HEK293 (cell line): Measurements from ENCODE around the gene SLC37A2.

Source experiments
- CTCF ChIA-PET: fragments of 350-600 bp; formaldehyde crosslinking; extraction: SDS; loops from one replicate; lab custom pipeline; 2021; ENCODE audit warnings: antibody characterized with exemption; lab: Yijun Ruan, JAX
- POLR2A ChIA-PET: fragments of 300-600 bp; formaldehyde crosslinking; extraction: SDS; loops from one replicate; lab custom pipeline; 2020; ENCODE audit warnings: antibody characterized with exemption, inconsistent platforms; lab: Yijun Ruan, JAX
- H3K27ac ChIP-seq: fragments of 200-500 bp; sonication (Bioruptor generic); 2 replicates; pipeline ENCODE4 v1.5.1; 2014; ENCODE audit warnings: low read depth, low read length, control low read depth, inconsistent platforms; ENCODE audit errors: extremely low read depth
- H3K36me3 ChIP-seq, 2 experiments: fragments of 200-500 bp in 1 of 2; sonication (Bioruptor generic) in 1 of 2; 1 replicate in 1 of 2; 2 replicates in 1 of 2; pipeline ENCODE4 v1.5.1; 2014 to 2017; ENCODE audit warnings: inconsistent platforms in 2 of 2, low read length in 2 of 2; ENCODE audit not compliant: control insufficient read depth in 2 of 2, insufficient read depth in 1 of 2
- H3K4me1 ChIP-seq: fragments of 200-500 bp; sonication (Bioruptor generic); 2 replicates; pipeline ENCODE4 v1.5.1; 2014; ENCODE audit warnings: mild to moderate bottlenecking, low read length, inconsistent platforms; ENCODE audit not compliant: control insufficient read depth, insufficient read depth
- H3K4me3 ChIP-seq: 2 replicates; pipeline ENCODE4 v1.5.1; 2011; ENCODE audit warnings: low read depth, mild to moderate bottlenecking, control low read depth, low read length, moderate library complexity
- H3K9me3 ChIP-seq: fragments of 200-500 bp; sonication (Bioruptor generic); 2 replicates; pipeline ENCODE4 v1.5.1; 2014; ENCODE audit warnings: low read depth, low read length, inconsistent platforms; ENCODE audit not compliant: control insufficient read depth, insufficient read depth
- GFI1B ChIP-seq: fragments of 450-650 bp; formaldehyde crosslinking; IDR thresholded peaks from 2 replicates; pipeline ENCODE4 v1.5.1; 2016; ENCODE audit warnings: missing biosample characterization, missing genetic modification characterization
- HOXC10 ChIP-seq: sonication (generic); formaldehyde crosslinking; IDR thresholded peaks from 2 replicates; pipeline ENCODE4 v1.8.1; 2023; ENCODE audit warnings: mild to moderate bottlenecking, missing genetic modification reagents
- KLF7 ChIP-seq: fragments of 450-650 bp; formaldehyde crosslinking; IDR thresholded peaks from 2 replicates; pipeline ENCODE4 v1.5.1; 2016; ENCODE audit warnings: missing biosample characterization, missing genetic modification characterization, borderline replicate concordance
- MEIS1 ChIP-seq: sonication (generic); formaldehyde crosslinking; IDR thresholded peaks from 2 replicates; pipeline ENCODE4 v1.8.1; 2022; ENCODE audit warnings: missing genetic modification reagents, mild to moderate bottlenecking, borderline replicate concordance
- SALL2 ChIP-seq: fragments of 450-650 bp; formaldehyde crosslinking; IDR thresholded peaks from 2 replicates; pipeline ENCODE4 v1.5.0; 2017; ENCODE audit warnings: missing biosample characterization, mild to moderate bottlenecking, missing genetic modification characterization, borderline replicate concordance
- SP2 ChIP-seq: fragments of 450-650 bp; formaldehyde crosslinking; IDR thresholded peaks from 2 replicates; pipeline ENCODE4 v1.5.1; 2016; ENCODE audit warnings: missing biosample characterization, missing genetic modification characterization
- ZNF169 ChIP-seq: fragments of 450-650 bp; formaldehyde crosslinking; IDR thresholded peaks from 2 replicates; pipeline ENCODE4 v1.5.1; 2016; ENCODE audit warnings: missing biosample characterization, missing genetic modification characterization
- ZNF292 ChIP-seq: fragments of 450-650 bp; formaldehyde crosslinking; IDR thresholded peaks from 2 replicates; pipeline ENCODE4 v1.5.1; 2016; ENCODE audit warnings: low read depth, missing biosample characterization, missing genetic modification characterization, borderline replicate concordance
- ZNF391 ChIP-seq: fragments of 450-650 bp; formaldehyde crosslinking; IDR thresholded peaks from 2 replicates; pipeline ENCODE4 v1.5.1; 2016; ENCODE audit warnings: low read depth, missing biosample characterization, missing genetic modification characterization, borderline replicate concordance
- ZNF404 ChIP-seq: fragments of 450-650 bp; formaldehyde crosslinking; IDR thresholded peaks from 2 replicates; pipeline ENCODE4 v1.5.1; 2017; ENCODE audit warnings: missing biosample characterization, missing genetic modification characterization
- ZNF426 ChIP-seq: fragments of 450-650 bp; formaldehyde crosslinking; IDR thresholded peaks from 2 replicates; pipeline ENCODE4 v1.5.1; 2017; ENCODE audit warnings: missing biosample characterization, missing genetic modification characterization, mild to moderate bottlenecking, inconsistent platforms, moderate library complexity
- ZNF560 ChIP-seq: fragments of 450-650 bp; formaldehyde crosslinking; IDR thresholded peaks from 2 replicates; pipeline ENCODE4 v1.5.1; 2017; ENCODE audit warnings: missing biosample characterization, missing genetic modification characterization, borderline replicate concordance
- TF ChIP-seq, protein P1 (sequence below): fragments of 450-650 bp; formaldehyde crosslinking; conservative IDR thresholded peaks from 2 replicates; pipeline ENCODE4 v1.5.1; 2016; ENCODE audit warnings: low read depth, missing biosample characterization, missing genetic modification characterization
- TF ChIP-seq, protein P2 (sequence below): fragments of 450-650 bp; formaldehyde crosslinking; IDR thresholded peaks from 2 replicates; pipeline ENCODE4 v1.5.1; 2016; ENCODE audit warnings: missing biosample characterization, missing genetic modification characterization, low read depth

The SLC37A2 gene

DNA sequence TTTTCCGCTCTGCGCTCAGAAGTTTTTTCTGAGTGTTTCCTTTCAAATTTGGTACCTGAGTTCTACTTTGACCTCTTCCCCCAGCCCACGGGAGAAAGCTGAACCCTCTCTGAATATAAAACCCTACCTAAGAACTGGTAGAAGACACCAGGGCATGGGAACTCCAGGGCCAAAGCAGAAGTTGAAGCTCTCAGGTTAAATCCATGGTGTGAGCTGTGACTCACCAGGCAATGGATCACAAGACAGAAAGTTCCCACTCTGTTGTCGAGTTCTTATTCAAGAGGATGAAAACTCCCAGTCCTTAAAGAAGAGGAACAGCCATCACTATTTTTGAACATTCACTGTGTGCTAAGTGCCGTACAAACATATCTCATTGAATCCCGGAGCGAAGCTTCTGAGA is 39.4 kb downstream of the SLC37A2 start:
- Histone ChIP-seq H3K4me3 (no peak overlapping the region), H3K27ac (no peak overlapping the region), H3K9me3 (no peaks in the 10 kb centered on the region), H3K36me3 (peaks cover 0 to 29% of the 10 kb centered on the region in 2 experiments; a peak in 2 of 3 replicates), H3K4me1 (no peaks in the 10 kb centered on the region)
- ChIA-PET CTCF (no interaction called here), POLR2A (no interaction called here)
- TF ChIP-seq KLF7 (no peak), ZNF169 (tag by site-specific recombination) (no peak), ZNF292 (no peak)

DNA sequence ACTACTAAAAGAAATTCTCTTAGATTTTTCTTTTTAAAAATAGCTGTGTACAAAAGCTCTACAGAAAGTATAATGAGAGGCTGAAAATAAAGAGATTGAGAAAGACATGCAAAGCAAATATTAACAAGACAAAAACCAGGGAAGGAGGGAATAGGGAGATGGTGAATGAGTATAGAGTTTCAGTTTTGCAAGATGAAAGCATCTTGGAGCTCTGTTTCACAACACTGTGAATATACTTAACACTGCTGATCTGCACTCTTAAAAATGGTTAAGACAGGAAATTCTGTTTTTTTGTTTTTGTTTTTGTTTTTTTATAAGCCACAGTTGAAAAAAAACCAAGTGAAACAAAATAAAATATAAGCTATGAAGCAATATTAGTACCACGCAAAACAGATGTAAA is 42.8 kb downstream of the SLC37A2 start:
- H3K27ac ChIP-seq = no peak overlapping the region
- TF ChIP-seq, protein P1, sequence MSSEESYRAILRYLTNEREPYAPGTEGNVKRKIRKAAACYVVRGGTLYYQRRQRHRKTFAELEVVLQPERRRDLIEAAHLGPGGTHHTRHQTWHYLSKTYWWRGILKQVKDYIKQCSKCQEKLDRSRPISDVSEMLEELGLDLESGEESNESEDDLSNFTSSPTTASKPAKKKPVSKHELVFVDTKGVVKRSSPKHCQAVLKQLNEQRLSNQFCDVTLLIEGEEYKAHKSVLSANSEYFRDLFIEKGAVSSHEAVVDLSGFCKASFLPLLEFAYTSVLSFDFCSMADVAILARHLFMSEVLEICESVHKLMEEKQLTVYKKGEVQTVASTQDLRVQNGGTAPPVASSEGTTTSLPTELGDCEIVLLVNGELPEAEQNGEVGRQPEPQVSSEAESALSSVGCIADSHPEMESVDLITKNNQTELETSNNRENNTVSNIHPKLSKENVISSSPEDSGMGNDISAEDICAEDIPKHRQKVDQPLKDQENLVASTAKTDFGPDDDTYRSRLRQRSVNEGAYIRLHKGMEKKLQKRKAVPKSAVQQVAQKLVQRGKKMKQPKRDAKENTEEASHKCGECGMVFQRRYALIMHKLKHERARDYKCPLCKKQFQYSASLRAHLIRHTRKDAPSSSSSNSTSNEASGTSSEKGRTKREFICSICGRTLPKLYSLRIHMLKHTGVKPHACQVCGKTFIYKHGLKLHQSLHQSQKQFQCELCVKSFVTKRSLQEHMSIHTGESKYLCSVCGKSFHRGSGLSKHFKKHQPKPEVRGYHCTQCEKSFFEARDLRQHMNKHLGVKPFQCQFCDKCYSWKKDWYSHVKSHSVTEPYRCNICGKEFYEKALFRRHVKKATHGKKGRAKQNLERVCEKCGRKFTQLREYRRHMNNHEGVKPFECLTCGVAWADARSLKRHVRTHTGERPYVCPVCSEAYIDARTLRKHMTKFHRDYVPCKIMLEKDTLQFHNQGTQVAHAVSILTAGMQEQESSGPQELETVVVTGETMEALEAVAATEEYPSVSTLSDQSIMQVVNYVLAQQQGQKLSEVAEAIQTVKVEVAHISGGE (tag by site-specific recombination) = no peak
- no peak for TF ChIP-seq ZNF560
- no peak for TF ChIP-seq GFI1B
- TF ChIP-seq SALL2 = no peak
- no peak for TF ChIP-seq MEIS1
- no peak for TF ChIP-seq ZNF404
- H3K9me3 ChIP-seq = no peaks in the 10 kb centered on the region
- CTCF ChIA-PET = interaction anchor here (0.6 to 1.7 kb wide), 4 partner anchors 14 to 1310 kb away, joined by 3 to 9 read pairs (median 5); no protein-coding TSS in a partner anchor
- no peaks in the 10 kb centered on the region for H3K4me1 ChIP-seq
- peaks cover 0 to 2% of the 10 kb centered on the region in 2 experiments; a peak in 1 of 3 replicates for H3K36me3 ChIP-seq
- H3K4me3 ChIP-seq = no peak overlapping the region
- POLR2A ChIA-PET = no interaction called here

DNA sequence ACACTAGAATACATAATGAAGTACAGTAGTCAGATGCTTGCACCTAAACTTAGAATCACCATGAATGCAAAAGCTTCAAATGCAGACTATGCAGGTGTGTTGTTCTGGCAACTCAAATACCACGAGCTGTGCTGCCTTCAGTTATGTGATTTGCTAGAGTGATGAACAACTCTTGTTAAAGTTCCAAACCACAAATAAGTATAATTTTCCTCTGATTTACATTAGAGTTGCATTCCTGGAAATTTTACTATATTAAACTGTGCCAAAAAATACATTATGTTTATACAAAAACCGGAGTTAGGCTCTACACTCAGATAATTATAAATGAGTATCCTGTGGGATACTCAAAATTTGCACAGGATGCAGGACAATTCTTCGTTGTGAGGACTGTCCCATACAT is 45.4 kb downstream of the SLC37A2 start:
- no peaks in the 10 kb centered on the region for H3K9me3 ChIP-seq
- no peak for TF ChIP-seq HOXC10
- no peak for TF ChIP-seq ZNF426
- no peak for TF ChIP-seq ZNF404
- no peak for TF ChIP-seq SP2 (tag by site-specific recombination)
- TF ChIP-seq ZNF391 (tag by site-specific recombination) = no peak
- no peak overlapping the region for H3K27ac ChIP-seq
- POLR2A ChIA-PET = no interaction called here
- H3K4me1 ChIP-seq = no peaks in the 10 kb centered on the region
- H3K36me3 ChIP-seq = no peaks in the 10 kb centered on the region
- CTCF ChIA-PET = interaction anchor here (0.7 to 3.4 kb wide), 5 partner anchors 16 to 237 kb away, joined by 3 to 13 read pairs (median 4); partner anchors contain the start of gene PKNOX2
- no peak overlapping the region for H3K4me3 ChIP-seq

DNA sequence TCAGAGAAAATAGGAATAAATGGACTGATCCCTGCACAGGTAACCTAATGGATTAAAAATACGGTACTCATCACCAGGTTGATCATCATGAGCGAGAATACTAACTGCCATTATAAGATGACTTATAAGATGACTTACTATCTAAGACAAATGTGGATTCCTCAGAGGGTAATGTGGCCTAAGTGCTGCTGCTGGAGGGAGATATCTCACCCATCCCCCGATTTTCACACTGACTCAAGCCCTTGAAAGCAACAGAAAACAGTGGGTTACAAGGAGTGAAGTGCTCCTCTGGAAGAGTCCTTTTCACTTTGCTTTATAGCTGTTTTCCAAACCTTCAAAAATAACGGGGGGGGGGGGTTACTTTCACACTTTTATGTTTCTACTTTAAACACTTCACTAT is 47.4 kb downstream of the SLC37A2 start:
- CTCF ChIA-PET = interaction anchor here (0.6 to 4.6 kb wide), 4 partner anchors 20 to 467 kb away, joined by 3 to 29 read pairs (median 4); no protein-coding TSS in a partner anchor

More for the DNA sequence above, 47.4 kb downstream of the SLC37A2 start:
- no peaks in the 10 kb centered on the region for H3K36me3 ChIP-seq
- TF ChIP-seq, protein P2, sequence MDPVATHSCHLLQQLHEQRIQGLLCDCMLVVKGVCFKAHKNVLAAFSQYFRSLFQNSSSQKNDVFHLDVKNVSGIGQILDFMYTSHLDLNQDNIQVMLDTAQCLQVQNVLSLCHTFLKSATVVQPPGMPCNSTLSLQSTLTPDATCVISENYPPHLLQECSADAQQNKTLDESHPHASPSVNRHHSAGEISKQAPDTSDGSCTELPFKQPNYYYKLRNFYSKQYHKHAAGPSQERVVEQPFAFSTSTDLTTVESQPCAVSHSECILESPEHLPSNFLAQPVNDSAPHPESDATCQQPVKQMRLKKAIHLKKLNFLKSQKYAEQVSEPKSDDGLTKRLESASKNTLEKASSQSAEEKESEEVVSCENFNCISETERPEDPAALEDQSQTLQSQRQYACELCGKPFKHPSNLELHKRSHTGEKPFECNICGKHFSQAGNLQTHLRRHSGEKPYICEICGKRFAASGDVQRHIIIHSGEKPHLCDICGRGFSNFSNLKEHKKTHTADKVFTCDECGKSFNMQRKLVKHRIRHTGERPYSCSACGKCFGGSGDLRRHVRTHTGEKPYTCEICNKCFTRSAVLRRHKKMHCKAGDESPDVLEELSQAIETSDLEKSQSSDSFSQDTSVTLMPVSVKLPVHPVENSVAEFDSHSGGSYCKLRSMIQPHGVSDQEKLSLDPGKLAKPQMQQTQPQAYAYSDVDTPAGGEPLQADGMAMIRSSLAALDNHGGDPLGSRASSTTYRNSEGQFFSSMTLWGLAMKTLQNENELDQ (tag by site-specific recombination) = no peak
- TF ChIP-seq, all 188 proteins: peak for 0
- Histone ChIP-seq H3K27ac (no peak overlapping the region), H3K4me3 (no peak overlapping the region; the same call in 1 of the 2 replicates), H3K9me3 (no peaks in the 10 kb centered on the region), H3K4me1 (no peaks in the 10 kb centered on the region)
- POLR2A ChIA-PET = interaction anchor here (0.9 to 1.8 kb wide), 3 partner anchors 15 to 64 kb away, joined by 3 to 5 read pairs (median 3); no protein-coding TSS in a partner anchor
